Prostate gland (tissue), 2 donors: ENCODE measurements around the gene MYO1B.

ENCODE experiments used
- CTCF ChIP-seq, 4 experiments: fragments of 200-600 bp in 2 of 4; fragments of 450-650 bp in 2 of 4; sonication (generic) in 2 of 4; IDR thresholded peaks; 1 replicate in 3 of 4; 2 replicates in 1 of 4; pipeline ENCODE4 v1.5.1; 2016 to 2019; ENCODE audit warnings: antibody characterized with exemption in 4 of 4, mild to moderate bottlenecking in 2 of 4, moderate library complexity in 2 of 4
- POLR2A ChIP-seq: fragments of 450-650 bp; IDR thresholded peaks from one replicate; pipeline ENCODE4 v1.6.1; 2016; ENCODE audit warnings: antibody characterized with exemption, mild to moderate bottlenecking
- POLR2AphosphoS5 ChIP-seq: sonication (generic); formaldehyde crosslinking; IDR thresholded peaks from one replicate; pipeline ENCODE4 v1.6.1; 2017; ENCODE audit warnings: antibody characterized with exemption

DNA sequence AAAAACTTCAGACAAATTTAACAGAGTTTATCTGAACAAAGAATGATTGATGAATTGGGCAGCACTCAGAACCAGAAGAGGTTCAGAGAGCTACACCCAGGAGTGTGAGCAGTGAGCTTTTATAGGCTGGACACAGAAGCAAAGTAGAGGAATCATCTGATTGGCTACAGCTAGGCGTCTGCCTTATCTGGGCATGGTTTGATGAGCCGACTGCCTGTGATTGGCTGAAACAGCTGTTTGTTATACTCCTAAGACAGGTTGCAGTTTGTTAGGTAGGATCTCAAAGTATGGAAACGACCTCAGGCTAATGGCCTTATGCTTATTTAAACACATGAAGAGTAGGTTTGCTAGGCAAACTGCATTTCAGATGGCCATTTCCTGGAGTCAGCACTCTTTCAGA lies 188.9 kb downstream of the MYO1B start:
- no peak for TF ChIP-seq CTCF (IDR thresholded peaks at IDR 0.05)
- TF ChIP-seq POLR2A, result no peak
- no peak for TF ChIP-seq POLR2AphosphoS5
